H1 (cell line): ENCODE data around the gene CDYL2. TPM values are rescaled to one million over a fixed set of nuclear protein-coding genes. Genes with fewer than 3 reads are reported as not detected.

Experiments used
- CTCF ChIA-PET: fragments of 300-600 bp; sonication (Branson Sonifier 250); formaldehyde crosslinking; loops from one replicate; lab custom pipeline; 2021; ENCODE audit not compliant: partially characterized antibody; lab: Charles Lee
- POLR2A ChIA-PET: fragments of 300-600 bp; sonication (Branson Sonifier 250); formaldehyde crosslinking; loops from one replicate; lab custom pipeline; 2021; ENCODE audit warnings: inconsistent platforms; ENCODE audit not compliant: partially characterized antibody; lab: Charles Lee
- DNase-seq, 2 experiments: peaks; one replicate each; pipeline versions ENCODE4 v3.0.0 to v3.0.0-alpha.2; 2010 to 2022; ENCODE audit warnings: low spot score in 2 of 2, low read depth in 1 of 2, mixed read lengths in 1 of 2
- FAIRE-seq: peaks from 2 replicates; lab custom pipeline; 2011; peaks lifted over from hg19 to GRCh38; lab: Jason Lieb, UNC
- H2AFZ ChIP-seq: 2 replicates; pipeline ENCODE4 v1.8.1; 2012; ENCODE audit warnings: low read length, inconsistent platforms
- H2AK5ac ChIP-seq: 2 replicates; pipeline ENCODE4 v1.6.1; 2013; ENCODE audit warnings: low read depth, low read length
- H2BK120ac ChIP-seq: replicated peaks from 2 replicates; pipeline ENCODE3; 2013; ENCODE audit warnings: low read depth, low read length, inconsistent platforms
- H2BK12ac ChIP-seq: 2 replicates; pipeline ENCODE4 v1.6.1; 2013; ENCODE audit warnings: low read depth, low read length
- H2BK15ac ChIP-seq: 2 replicates; pipeline ENCODE4 v1.6.1; 2013; ENCODE audit warnings: low read length
- H2BK20ac ChIP-seq: 2 replicates; pipeline ENCODE4 v1.6.1; 2013; ENCODE audit warnings: low read length
- H2BK5ac ChIP-seq: 2 replicates; pipeline ENCODE4 v1.6.1; 2013; ENCODE audit warnings: low read depth, low read length
- H3K14ac ChIP-seq: 2 replicates; pipeline ENCODE4 v1.6.1; 2013; ENCODE audit warnings: inconsistent platforms; ENCODE audit not compliant: insufficient read length
- H3K18ac ChIP-seq: 2 replicates; pipeline ENCODE4 v1.6.1; 2013; ENCODE audit warnings: low read length; ENCODE audit errors: extremely low read depth
- H3K23ac ChIP-seq: 2 replicates; pipeline ENCODE4 v1.6.1; 2013; ENCODE audit warnings: inconsistent platforms; ENCODE audit not compliant: insufficient read length
- H3K23me2 ChIP-seq: 2 replicates; pipeline ENCODE4 v1.6.1; 2013; ENCODE audit warnings: low read depth, low read length
- H3K27ac ChIP-seq: 2 replicates; pipeline ENCODE4 v1.6.1; 2011; ENCODE audit warnings: low read depth, low read length, inconsistent platforms
- H3K27me3 ChIP-seq, 4 experiments: replicated peaks in 1 of 4; 1 replicate in 1 of 4; 2 replicates in 3 of 4; pipeline versions ENCODE4 v1.6.1 to v1.8.1; 2011 to 2013; ENCODE audit warnings: low read length in 3 of 4, mild to moderate bottlenecking in 3 of 4, inconsistent platforms in 2 of 4, mixed read lengths in 2 of 4, moderate library complexity in 1 of 4; ENCODE audit not compliant: control insufficient read depth in 3 of 4, insufficient read depth in 3 of 4; ENCODE audit errors: extremely low read depth in 1 of 4
- H3K36me3 ChIP-seq, 4 experiments: 2 replicates each; pipeline versions ENCODE4 v1.6.1 to v1.8.1; 2011 to 2013; ENCODE audit warnings: mild to moderate bottlenecking in 4 of 4, low read length in 3 of 4, moderate library complexity in 2 of 4, control low read depth in 1 of 4, inconsistent platforms in 1 of 4; ENCODE audit not compliant: insufficient read depth in 4 of 4, control insufficient read depth in 2 of 4
- H3K4ac ChIP-seq: replicated peaks from 2 replicates; pipeline ENCODE3; 2013; ENCODE audit warnings: low read length, low read depth, mixed read lengths, inconsistent platforms; ENCODE audit not compliant: insufficient read length
- H3K4me1 ChIP-seq, 4 experiments: replicated peaks in 1 of 4; 1 replicate in 1 of 4; 2 replicates in 3 of 4; pipeline versions ENCODE4 v1.6.1 to v1.8.1; 2011 to 2013; ENCODE audit warnings: low read length in 3 of 4, inconsistent platforms in 2 of 4, mixed read lengths in 1 of 4; ENCODE audit not compliant: insufficient read depth in 4 of 4, control insufficient read depth in 3 of 4
- H3K4me2 ChIP-seq, 2 experiments: 2 replicates each; pipeline versions ENCODE4 v1.6.1 to v1.8.1; 2011 to 2013; ENCODE audit warnings: low read depth in 2 of 2, low read length in 2 of 2, control low read depth in 1 of 2, inconsistent platforms in 1 of 2, mild to moderate bottlenecking in 1 of 2; ENCODE audit not compliant: insufficient read depth in 1 of 2
- H3K4me3 ChIP-seq, 4 experiments: fragments of 200-600, 300-600 bp in 1 of 4; sonication (generic), shearing (Covaris generic), sonication (Bioruptor Twin) in 1 of 4; 2 replicates each; pipeline versions ENCODE4 v1.5.1 to v1.8.1; 2011 to 2016; ENCODE audit warnings: low read length in 4 of 4, low read depth in 3 of 4, control low read depth in 2 of 4, inconsistent platforms in 2 of 4, mild to moderate bottlenecking in 2 of 4, mixed read lengths in 1 of 4, moderate library complexity in 1 of 4; ENCODE audit not compliant: insufficient read depth in 2 of 4; ENCODE audit errors: extremely low read depth in 1 of 4
- H3K56ac ChIP-seq: replicated peaks from 2 replicates; pipeline ENCODE3; 2013; ENCODE audit warnings: low read depth, mild to moderate bottlenecking, mixed read lengths, low read length, inconsistent platforms; ENCODE audit not compliant: insufficient read length
- H3K79me1 ChIP-seq: 2 replicates; pipeline ENCODE4 v1.6.1; 2013; ENCODE audit warnings: low read depth, low read length, control low read depth
- H3K79me2 ChIP-seq, 2 experiments: 2 replicates each; pipeline versions ENCODE4 v1.6.1 to v1.8.1; 2012 to 2013; ENCODE audit warnings: low read length in 2 of 2, mild to moderate bottlenecking in 2 of 2, inconsistent platforms in 1 of 2; ENCODE audit not compliant: insufficient read depth in 2 of 2, control insufficient read depth in 1 of 2
- H3K9ac ChIP-seq, 4 experiments: replicated peaks in 1 of 4; 1 replicate in 1 of 4; 2 replicates in 3 of 4; pipeline versions ENCODE4 v1.6.1 to v1.8.1; 2011 to 2013; ENCODE audit warnings: low read depth in 3 of 4, low read length in 3 of 4, control low read depth in 2 of 4, mild to moderate bottlenecking in 2 of 4, moderate library complexity in 2 of 4, inconsistent platforms in 1 of 4; ENCODE audit errors: extremely low read depth in 1 of 4
- H3K9me3 ChIP-seq, 2 experiments: 2 replicates each; pipeline versions ENCODE4 v1.6.1 to v1.8.1; 2012 to 2013; ENCODE audit warnings: mild to moderate bottlenecking in 2 of 2, moderate library complexity in 2 of 2, control low read depth in 1 of 2, inconsistent platforms in 1 of 2, low read depth in 1 of 2, low read length in 1 of 2, mixed read lengths in 1 of 2; ENCODE audit not compliant: insufficient read depth in 2 of 2
- H4K20me1 ChIP-seq, 2 experiments: replicated peaks in 1 of 2; 2 replicates each; pipeline versions ENCODE3 to v1.8.1; 2011 to 2013; ENCODE audit warnings: inconsistent platforms in 2 of 2, low read length in 2 of 2, mild to moderate bottlenecking in 1 of 2; ENCODE audit not compliant: insufficient read depth in 2 of 2, control insufficient read depth in 1 of 2
- H4K5ac ChIP-seq: 2 replicates; pipeline ENCODE4 v1.6.1; 2013; ENCODE audit warnings: low read length, low read depth, mixed read lengths, inconsistent platforms; ENCODE audit not compliant: insufficient read length
- H4K8ac ChIP-seq: 2 replicates; pipeline ENCODE4 v1.8.0; 2013; ENCODE audit warnings: mild to moderate bottlenecking, moderate library complexity, low read length, inconsistent platforms; ENCODE audit not compliant: insufficient read depth; ENCODE audit errors: extremely low read depth
- H4K91ac ChIP-seq: replicated peaks from 2 replicates; pipeline ENCODE3; 2013; ENCODE audit warnings: low read length, mixed read lengths, inconsistent platforms; ENCODE audit not compliant: insufficient read length
- ASH2L ChIP-seq: fragments of 200-600, 300-600 bp; sonication (generic); IDR thresholded peaks from one replicate; pipeline ENCODE4 v1.7.1; 2017; ENCODE audit warnings: low read length
- CREB1 ChIP-seq: IDR thresholded peaks from 2 replicates; pipeline ENCODE4 v1.6.1; 2012; ENCODE audit warnings: inconsistent platforms
- CTBP2 ChIP-seq: IDR thresholded peaks from 2 replicates; pipeline ENCODE4 v1.7.0; 2011; ENCODE audit warnings: borderline replicate concordance, mild to moderate bottlenecking, moderate library complexity, mixed read lengths, low read length; ENCODE audit not compliant: insufficient read depth, insufficient read length
- EGR1 ChIP-seq: IDR thresholded peaks from 2 replicates; pipeline ENCODE4 v1.6.1; 2011; ENCODE audit warnings: low read depth, low read length, borderline replicate concordance
- FOSL1 ChIP-seq: IDR thresholded peaks from 2 replicates; pipeline ENCODE4 v1.6.1; 2011; ENCODE audit warnings: mild to moderate bottlenecking, low read depth, low read length, moderate library complexity; ENCODE audit not compliant: insufficient read depth
- KDM1A ChIP-seq: fragments of 200-600, 300-600 bp; sonication (generic); IDR thresholded peaks from 2 replicates; pipeline ENCODE4 v1.7.1; 2016; ENCODE audit warnings: mild to moderate bottlenecking, low read length, borderline replicate concordance
- KDM5A ChIP-seq: fragments of 200-600 bp; IDR thresholded peaks from 2 replicates; pipeline ENCODE4 v1.7.1; 2012; ENCODE audit warnings: mild to moderate bottlenecking, low read length, inconsistent platforms, mixed read lengths
- MAFK ChIP-seq: IDR thresholded peaks from 2 replicates; pipeline ENCODE4 v1.6.1; 2012; ENCODE audit warnings: low read depth, mild to moderate bottlenecking, improper control_type of control experiment, low read length
- PHF8 ChIP-seq: fragments of 200-600 bp; sonication (generic); conservative IDR thresholded peaks from 2 replicates; pipeline ENCODE4 v1.7.1; 2012; ENCODE audit warnings: low read depth, mild to moderate bottlenecking, inconsistent platforms, low read length, moderate library complexity
- RAD21 ChIP-seq, 2 experiments: IDR thresholded peaks in 1 of 2; conservative IDR thresholded peaks in 1 of 2; 2 replicates each; pipeline ENCODE4 v1.6.1; 2011; ENCODE audit warnings: low read depth in 2 of 2, low read length in 2 of 2, improper control_type of control experiment in 1 of 2, inconsistent platforms in 1 of 2, mild to moderate bottlenecking in 1 of 2, moderate library complexity in 1 of 2
- RFX5 ChIP-seq: IDR thresholded peaks from 2 replicates; pipeline ENCODE4 v1.6.1; 2011; ENCODE audit warnings: low read depth, low read length, improper control_type of control experiment, borderline replicate concordance
- SP1 ChIP-seq: IDR thresholded peaks from 2 replicates; pipeline ENCODE4 v1.6.1; 2011; ENCODE audit warnings: low read depth, low read length
- TAF7 ChIP-seq: optimal IDR thresholded peaks from 2 replicates; pipeline ENCODE3; 2011; ENCODE audit warnings: low read depth, mild to moderate bottlenecking, inconsistent platforms, low read length, moderate library complexity, borderline replicate concordance
- YY1 ChIP-seq: IDR thresholded peaks from 2 replicates; pipeline ENCODE4 v1.6.1; 2011; ENCODE audit warnings: low read depth, mild to moderate bottlenecking, low read length
- WGBS, 2 experiments: shearing (Covaris generic) in 1 of 2; methylation state at CpG; one replicate each; pipeline versions ENCODE4 v1.1.6 to v1.1.7; 2013 to 2015; ENCODE audit warnings: low lambda C conversion rate in 2 of 2, mixed read lengths in 2 of 2, inconsistent platforms in 1 of 2, low coverage in 1 of 2, missing lambda C conversion rate in 1 of 2; ENCODE audit not compliant: insufficient replicate concordance in 2 of 2, insufficient coverage in 1 of 2, insufficient read length in 1 of 2; ENCODE audit errors: extremely low coverage in 1 of 2, missing lambda C conversion rate in 1 of 2; 5-methylcytosine and 5-hydroxymethylcytosine counted together
- polyA plus RNA-seq, 7 experiments: library from polyadenylated mRNA; depleted of rRNA in 3 of 7; stranded (reverse) in 5 of 7; unstranded in 2 of 7; fragments of >200 nt in 5 of 7; fragments of 200-250 nt in 2 of 7; gene quantifications; 1 replicate in 5 of 7; 2 replicates in 1 of 7; 4 replicates in 1 of 7; pipeline versions ENCODE4 v1.2.1 to v1.2.3, GENCODE V29; 2011 to 2013; ENCODE audit warnings: missing spikeins in 2 of 7, mixed read lengths in 2 of 7
- total RNA-seq: library from RNA; stranded (reverse); fragmentation: NEBNext Ultra II Directional; extraction: Animal tissue kit (Norgen Biotek cat#: 25700); gene quantifications from 2 replicates; pipeline ENCODE4 v1.2.1, GENCODE V29; 2021
- TF ChIP-seq, protein P1 (sequence below): IDR thresholded peaks from 2 replicates; pipeline ENCODE4 v1.6.1; 2011; ENCODE audit warnings: low read depth, mild to moderate bottlenecking, low read length; ENCODE audit not compliant: insufficient read depth

CDYL2 gene
- total and polyA plus RNA-seq, 2 of the 8 experiments (the other 6 are each of a cell fraction or from before 2014, with no cell fraction given), result 0.33 to 5.3 TPM

DNA sequence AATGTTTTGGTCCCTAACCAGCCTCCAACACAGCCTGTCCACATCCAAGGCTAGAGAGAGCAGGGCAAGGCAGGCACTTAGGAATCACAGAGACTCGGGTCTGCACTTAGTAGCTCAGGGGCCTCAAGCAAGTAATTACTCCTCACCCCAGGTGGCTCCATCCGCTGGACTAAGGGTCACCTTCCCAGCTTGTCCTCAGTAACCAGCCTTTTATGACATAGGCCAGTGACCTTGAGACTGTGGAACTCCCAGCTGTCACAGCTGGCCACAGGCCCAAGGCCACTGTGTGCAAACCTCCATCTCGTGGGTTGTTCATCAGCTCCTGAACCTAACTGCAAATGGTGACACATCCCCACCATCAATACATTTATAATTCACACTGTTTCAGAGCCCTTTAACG, 68.6 kb downstream of the CDYL2 start:
- no peak for FAIRE-seq
- H3K4me2 ChIP-seq, result no peak overlapping the region
- TF ChIP-seq SP1 (no peak), RAD21 (IDR thresholded peaks at IDR 0.05 in 1 of 2, conservative IDR thresholded peaks at IDR 0.05 in 1 of 2; ENCODE audit: low read depth in 2 of 2, low read length in 2 of 2) (no peak), ASH2L (no peak), KDM5A (no peak), TAF7 (no peak), YY1 (no peak), FOSL1 (no peak), KDM1A (no peak), MAFK (no peak), PHF8 (no peak), RFX5 (no peak), CTBP2 (no peak), CREB1 (no peak), EGR1 (no peak)
- TF ChIP-seq, protein P1, sequence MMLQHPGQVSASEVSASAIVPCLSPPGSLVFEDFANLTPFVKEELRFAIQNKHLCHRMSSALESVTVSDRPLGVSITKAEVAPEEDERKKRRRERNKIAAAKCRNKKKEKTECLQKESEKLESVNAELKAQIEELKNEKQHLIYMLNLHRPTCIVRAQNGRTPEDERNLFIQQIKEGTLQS, result no peak

More for the DNA sequence above, 68.6 kb downstream of the CDYL2 start:
- Histone ChIP-seq H3K36me3 (no peaks in the 10 kb centered on the region), H2BK20ac (no peak overlapping the region), H4K8ac (no peak overlapping the region), H2AFZ (no peak overlapping the region), H3K27me3 (no peaks in the 10 kb centered on the region), H3K4ac (no peak overlapping the region), H2BK5ac (no peak overlapping the region), H2AK5ac (no peak overlapping the region), H2BK120ac (no peak overlapping the region), H3K4me3 (no peak overlapping the region), H3K23me2 (no peaks in the 10 kb centered on the region), H3K4me1 (no peaks in the 10 kb centered on the region), H3K9ac (no peak overlapping the region), H2BK12ac (no peak overlapping the region), H3K18ac (no peak overlapping the region), H3K56ac (no peak overlapping the region), H3K27ac (no peak overlapping the region), H3K79me1 (no peaks in the 10 kb centered on the region), H4K91ac (no peak overlapping the region), H4K5ac (no peak overlapping the region), H3K14ac (no peak overlapping the region), H4K20me1 (no peaks in the 10 kb centered on the region), H2BK15ac (no peak overlapping the region), H3K23ac (no peak overlapping the region), H3K9me3 (peaks cover 27 to 46% of the 10 kb centered on the region in 2 experiments; a peak in 3 of 4 replicates), H3K79me2 (no peaks in the 10 kb centered on the region)
- DNase-seq, result no peak
- POLR2A ChIA-PET, result no interaction called here
- CTCF ChIA-PET, result no interaction called here
- WGBS, 2 experiments, result 74% methylated on average over 4 of the region's 4 CpGs; no CpG with 5 or more reads in 1 of the 2 experiments
